ENCODE measurements around the gene KIAA0232.

Gene KIAA0232

DNA sequence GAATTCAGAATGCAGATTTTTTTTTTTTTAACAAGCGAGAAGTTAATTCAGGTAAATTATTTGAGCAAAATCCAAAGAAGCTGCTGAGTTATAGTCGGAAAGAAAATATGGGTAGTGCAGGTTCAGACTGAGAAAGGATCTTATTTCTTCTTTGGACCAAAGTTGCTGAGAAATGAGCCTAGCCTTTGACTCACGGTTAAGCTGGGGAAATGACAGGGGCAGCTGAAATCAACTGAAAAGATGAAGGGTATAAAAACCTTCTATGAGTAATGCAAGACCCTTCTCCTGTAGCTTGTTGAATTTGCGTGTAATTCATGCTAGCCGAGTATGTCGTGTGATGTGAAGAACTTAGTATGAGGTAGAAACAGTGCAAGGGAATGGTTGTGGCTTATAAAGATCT is 63.0 kb downstream of the KIAA0232 start:
- DNase-seq (ENCODE audit: low read depth in 2 of 2) = no peak

DNA sequence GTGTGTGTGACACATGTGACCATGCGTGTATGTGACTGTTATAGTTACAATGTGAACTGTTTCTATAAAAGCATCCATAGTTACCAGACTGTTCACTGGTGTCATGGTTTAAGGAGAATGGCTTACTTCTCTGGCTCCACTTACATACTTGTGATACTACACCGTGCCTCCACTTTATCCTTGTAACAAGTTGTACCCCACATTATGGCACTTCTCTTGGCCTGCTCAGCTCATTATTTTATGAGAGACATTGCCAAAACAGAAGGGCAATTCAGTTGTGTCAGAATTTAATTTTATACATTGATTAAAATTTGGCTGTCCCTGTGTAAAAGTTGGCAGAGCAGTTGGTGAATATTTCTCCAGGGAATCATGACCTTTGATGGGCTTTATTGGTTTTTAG is 64.7 kb downstream of the KIAA0232 start:
- no peak for DNase-seq (ENCODE audit: low read depth in 2 of 2)

DNA sequence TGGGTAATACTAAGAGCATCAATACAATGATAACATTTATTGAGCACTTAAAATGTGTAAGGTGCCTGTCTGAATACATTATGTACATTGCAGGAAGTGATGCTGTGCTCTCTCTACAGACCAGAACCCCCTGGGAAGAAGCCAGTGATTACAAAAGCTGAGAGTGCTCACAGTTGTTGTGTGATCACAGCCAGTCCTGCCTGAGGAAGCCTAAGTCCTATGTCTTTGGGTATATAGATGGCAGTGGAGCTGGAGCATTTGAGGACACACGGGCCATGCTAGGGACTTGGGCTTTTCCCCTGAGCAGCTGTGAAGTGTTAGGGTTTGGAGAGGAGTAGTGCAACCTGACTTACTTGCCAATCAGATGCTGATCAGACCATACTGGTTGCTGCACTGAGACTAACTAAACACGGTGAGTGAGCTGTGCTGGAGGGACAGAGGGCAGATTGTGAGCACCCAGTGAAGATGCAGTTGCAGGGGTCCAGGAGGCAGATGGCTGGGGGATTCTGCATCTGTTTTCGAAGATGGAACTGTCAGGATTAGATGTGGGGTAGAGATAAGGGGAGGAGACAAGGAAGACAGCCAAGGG is 66.3 kb downstream of the KIAA0232 start:
- no peak for DNase-seq (ENCODE audit: low read depth in 2 of 2)

GRCh38 chr4:6849691-6850090 is 67.2 kb downstream of the KIAA0232 start:
- no peak for DNase-seq (ENCODE audit: low read depth in 2 of 2)

DNA sequence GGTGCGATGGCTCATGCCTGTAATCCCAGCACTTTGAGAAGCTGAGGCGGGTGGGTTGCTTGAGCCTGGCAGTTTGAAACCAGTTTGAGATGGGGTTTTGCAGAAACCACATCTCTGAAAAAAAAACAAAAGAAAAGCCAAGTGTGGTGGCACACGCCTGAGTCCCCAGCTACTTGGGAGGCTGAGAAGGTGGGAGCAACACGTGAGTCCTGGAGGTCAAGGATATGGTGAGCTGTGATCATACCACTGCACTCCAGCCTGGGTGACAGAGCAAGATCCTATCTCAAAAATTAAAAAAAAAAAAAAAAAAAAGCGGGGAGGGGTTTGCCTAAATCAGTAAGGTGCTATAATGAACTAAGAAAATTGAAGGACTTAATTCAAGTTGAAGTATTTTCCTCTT is 68.9 kb downstream of the KIAA0232 start:
- no peak for DNase-seq (ENCODE audit: low read depth in 2 of 2)

GRCh38 chr4:6851962-6852361 is 69.4 kb downstream of the KIAA0232 start:
- no peak for DNase-seq (ENCODE audit: low read depth in 2 of 2)

DNA sequence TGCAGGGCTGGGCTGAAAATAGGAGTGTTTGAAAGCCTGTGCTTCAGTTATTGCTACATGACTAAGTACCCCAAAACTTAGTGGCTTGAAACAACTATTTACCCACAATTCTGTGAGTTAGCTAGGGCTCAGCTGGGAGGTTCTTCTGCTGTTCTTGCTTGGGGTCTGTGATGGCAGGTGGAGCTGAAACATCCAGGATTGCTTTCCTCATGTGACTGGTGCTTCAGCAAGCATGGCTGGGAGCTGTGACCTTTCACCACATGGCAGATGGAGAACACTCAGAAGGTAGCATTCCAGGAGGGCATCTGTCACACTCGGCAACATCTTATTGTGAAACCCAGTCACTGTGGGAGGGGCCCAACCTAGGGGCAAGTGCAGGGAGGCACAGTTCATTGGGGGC is 70.1 kb downstream of the KIAA0232 start:
- DNase-seq (ENCODE audit: low read depth in 2 of 2) = no peak

DNA sequence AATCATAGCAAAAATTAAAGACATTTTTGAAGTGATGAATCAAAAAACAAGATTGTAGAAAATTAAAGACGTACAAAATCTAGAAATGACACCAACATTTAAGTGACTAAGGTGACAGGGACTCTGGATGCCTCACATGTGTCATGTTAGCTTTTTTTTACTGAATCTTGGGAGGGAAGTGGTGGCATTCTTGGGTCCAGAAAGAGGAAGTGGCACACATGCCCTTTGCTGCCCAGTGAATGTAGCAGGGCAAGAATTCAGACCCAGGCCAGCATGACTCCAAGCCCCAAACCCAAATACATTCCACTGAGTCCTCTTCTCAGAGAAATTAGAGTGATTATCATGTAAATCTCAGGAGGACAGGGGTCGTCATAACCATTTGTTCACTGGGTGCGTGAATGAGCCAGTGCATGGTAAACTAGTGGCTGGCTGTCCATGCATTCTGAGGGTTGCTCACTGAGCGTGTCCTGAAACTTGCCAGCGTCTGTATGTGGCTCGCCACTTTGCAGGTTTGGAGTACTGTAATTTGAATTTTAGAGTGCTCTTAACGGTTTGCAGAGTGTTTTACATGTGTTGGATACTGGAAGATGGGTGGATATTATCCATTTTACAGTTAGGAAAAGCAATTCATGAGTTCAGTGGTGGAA is 71.7 kb downstream of the KIAA0232 start:
- no peak for DNase-seq (ENCODE audit: low read depth in 2 of 2)

- DNase-seq (ENCODE audit: low read depth in 2 of 2) = no peak
Measured at GRCh38 chr4:6855692-6856297, 73.3 kb downstream of the KIAA0232 start.

DNA sequence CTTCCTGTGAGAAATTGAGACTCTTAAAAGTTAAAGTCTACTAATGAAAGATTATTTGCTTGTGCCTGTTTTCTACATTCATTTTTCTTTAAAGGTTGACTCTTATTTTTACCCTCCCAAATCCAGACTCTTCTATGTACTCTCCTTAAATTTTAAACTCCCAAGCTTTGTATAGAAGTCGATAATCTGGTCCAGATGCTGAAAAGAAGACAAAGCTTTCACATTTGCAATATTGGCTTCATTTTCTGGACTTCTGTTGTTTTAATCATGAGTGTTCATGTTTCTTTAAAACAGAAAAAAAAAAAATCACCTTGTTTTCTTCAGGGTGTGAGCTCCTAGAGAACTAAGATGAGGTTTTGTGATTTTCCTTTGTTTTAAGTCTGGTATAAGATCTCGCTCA is 73.9 kb downstream of the KIAA0232 start:
- no peak for DNase-seq (ENCODE audit: low read depth in 2 of 2)

DNA sequence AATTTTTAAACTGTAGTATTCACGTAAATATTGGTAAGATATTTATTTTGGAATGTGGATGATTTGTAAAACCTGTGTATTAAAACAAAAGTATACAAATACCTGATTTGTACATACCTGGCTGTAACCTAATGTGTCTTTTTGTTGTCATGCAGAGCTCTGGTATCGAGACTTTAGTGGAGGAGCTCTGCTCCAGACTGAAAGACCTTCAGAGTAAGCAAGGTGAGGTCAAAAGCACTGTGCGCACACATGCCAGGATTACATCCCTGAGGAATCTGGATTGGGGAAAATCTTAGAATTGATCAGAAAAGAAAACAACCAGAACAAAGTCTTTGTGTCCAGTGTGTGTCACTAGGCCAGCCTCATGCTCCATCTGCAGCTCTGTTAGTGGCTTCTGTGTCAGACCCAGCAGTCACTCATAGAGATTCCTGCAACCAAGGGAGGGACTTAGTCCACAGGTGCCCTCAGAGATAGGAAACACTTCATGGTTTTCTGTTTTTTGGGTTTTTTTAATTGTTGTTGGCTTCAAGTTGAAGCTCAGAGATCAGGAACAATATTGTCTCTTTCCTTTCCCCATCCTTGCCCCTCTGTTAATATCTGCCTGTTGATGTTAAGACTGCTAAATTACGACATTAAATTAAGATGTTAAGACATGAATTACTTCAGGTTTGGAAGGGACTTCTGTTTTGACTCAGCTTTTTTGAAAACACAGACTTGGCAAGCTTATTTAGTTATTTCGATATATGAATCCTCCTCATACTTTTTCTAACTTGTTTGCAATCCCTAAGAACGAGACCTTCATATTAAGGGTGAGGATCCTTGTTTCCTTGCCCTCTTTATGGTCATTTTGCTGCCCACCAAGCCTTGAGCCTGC is 74.7 kb downstream of the KIAA0232 start:
- DNase-seq (ENCODE audit: low read depth in 2 of 2) = no peak

- DNase-seq (ENCODE audit: low read depth in 2 of 2) = no peak
Measured at GRCh38 chr4:6858997-6859396, 76.5 kb downstream of the KIAA0232 start.

GRCh38 chr4:6859543-6859942 is 77.0 kb downstream of the KIAA0232 start:
- DNase-seq (ENCODE audit: low read depth in 2 of 2) = no peak

DNA sequence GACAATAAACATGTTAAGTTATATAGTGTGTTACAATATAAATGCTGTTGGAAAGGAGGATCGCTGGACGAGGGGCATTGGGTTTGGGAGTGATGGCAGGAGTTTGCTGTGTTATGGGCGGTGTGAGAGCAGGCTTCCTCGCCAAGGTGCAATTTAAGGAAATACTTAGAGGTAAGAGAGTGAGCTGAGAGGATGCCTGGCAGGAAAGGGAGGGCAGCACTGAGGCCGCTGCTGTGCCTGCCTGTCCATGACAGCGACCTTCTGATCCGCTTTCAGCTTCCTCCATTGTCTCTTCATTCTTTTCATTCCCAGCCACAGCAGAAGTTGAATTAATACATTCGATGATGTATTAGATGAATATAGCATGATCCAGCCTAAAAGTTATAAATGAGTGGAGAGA is 85.9 kb downstream of the KIAA0232 start:
- no peak for DNase-seq (ENCODE audit: low read depth in 2 of 2)

- DNase-seq (ENCODE audit: low read depth in 2 of 2) = no peak
Measured at GRCh38 chr4:6869944-6870343, 87.4 kb downstream of the KIAA0232 start.

- DNase-seq (ENCODE audit: low read depth in 2 of 2) = no peak
Measured at GRCh38 chr4:6873291-6873690, 90.8 kb downstream of the KIAA0232 start.

DNA sequence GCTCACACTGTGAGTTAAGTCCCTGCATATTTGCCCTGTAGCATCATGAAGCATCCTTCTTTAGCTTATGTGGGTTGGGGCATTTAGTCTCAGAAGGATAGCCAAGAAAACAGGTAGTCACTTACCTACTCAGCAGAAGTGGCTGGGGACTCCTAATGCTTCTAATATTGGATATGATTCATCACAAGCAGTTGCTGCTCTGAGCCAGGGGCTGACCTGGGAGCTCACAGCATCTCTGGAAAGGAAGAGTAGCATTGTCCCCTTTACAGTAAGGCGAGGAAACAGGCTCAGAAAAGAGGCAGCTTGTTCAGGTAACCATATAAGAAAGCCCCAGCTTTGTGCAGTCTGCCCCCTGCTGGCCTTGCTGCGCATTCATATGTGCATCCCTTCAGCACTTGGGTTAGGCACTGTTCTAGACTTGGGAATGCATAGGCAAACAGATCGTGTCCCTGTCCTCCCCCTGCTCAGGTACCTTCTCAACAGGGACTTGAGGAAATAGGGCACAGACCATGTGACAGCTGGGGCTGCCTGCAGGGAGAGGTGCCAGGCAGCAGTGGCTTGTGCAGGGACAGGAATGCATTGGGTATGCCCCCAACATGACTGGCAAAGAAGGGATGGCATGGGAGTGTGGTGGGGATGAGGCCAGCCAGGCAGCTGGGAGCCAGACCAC is 91.4 kb downstream of the KIAA0232 start:
- DNase-seq (ENCODE audit: low read depth in 2 of 2) = peak; percentile 68 to 78

GRCh38 chr4:6874981-6875380 is 92.5 kb downstream of the KIAA0232 start:
- DNase-seq (ENCODE audit: low read depth in 2 of 2) = no peak

DNA sequence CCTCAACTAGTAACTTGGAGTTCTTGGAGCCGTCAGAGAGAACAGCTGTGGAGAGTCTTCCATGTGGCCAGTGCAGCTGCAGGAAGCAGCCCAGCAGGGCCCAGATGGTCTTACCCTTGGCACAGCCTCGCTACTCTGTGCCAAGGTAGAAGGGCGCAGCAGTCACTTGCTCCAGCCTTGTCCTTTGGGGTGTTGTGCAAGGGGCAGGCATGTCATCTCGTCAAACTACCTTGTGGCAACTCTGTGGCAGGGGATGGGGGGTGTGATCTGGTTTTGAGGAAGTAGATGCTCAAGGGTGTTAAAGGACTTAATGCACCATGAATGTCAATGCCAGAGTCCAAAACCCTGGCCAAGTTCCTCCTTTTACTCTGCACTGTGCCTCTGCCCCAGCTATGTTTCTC is 92.9 kb downstream of the KIAA0232 start:
- no peak for DNase-seq (ENCODE audit: low read depth in 2 of 2)

DNA sequence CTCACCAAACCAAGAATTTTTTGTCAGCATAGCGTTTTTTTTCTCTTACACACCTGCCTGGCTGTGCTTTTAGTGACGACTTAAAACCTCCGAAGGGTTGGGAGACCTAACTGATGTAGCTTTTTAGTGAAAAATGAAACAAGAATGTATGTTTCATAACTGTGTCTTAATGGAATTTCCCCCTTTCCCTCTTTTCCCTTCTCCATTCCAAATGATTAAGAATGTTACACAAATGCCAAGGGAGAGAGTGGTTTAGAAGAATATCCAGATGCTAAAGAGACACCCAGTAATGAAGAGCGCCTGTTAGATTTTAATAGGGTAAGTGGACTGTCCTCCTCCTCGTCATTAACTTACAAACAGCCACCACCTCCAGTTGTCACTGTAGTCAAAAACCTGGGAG is 93.9 kb downstream of the KIAA0232 start:
- no peak for DNase-seq (ENCODE audit: low read depth in 2 of 2)

DNA sequence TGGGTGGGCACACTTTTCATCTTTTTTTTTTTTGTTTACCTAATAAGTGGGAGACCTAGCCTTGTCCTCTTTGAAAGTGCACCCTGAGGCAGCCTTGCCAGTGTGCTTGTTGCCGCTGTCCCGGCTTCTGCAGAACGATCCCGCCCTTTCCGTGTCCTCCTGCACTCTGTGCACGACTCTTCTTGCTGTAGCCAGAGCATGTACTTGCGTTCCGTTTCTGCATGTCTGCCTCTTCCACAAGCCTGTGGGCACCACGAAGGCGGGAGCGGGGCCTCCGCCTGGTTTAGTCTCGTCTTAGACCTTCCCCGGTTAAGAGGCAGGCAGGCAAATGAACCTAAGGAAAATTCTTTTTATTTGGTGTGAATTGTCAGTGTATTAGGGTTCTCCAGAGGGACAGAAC is 94.5 kb downstream of the KIAA0232 start:
- no peak for DNase-seq (ENCODE audit: low read depth in 2 of 2)

- DNase-seq (ENCODE audit: low read depth in 2 of 2) = no peak
Measured at GRCh38 chr4:6878451-6879059, 96.0 kb downstream of the KIAA0232 start.
